GM12873 (cell line): ENCODE measurements around the gene ARHGAP42.

Experiments
- TF ChIP-seq, protein P1 (sequence below): IDR thresholded peaks from 2 replicates; pipeline ENCODE4 v1.5.1; 2012; ENCODE audit warnings: low read depth, mild to moderate bottlenecking, moderate library complexity, low read length, control low read depth; ENCODE audit not compliant: insufficient read depth; ENCODE audit errors: missing control alignments

The ARHGAP42 gene

GRCh38 chr11:100890789-100891188 lies 203.7 kb downstream of the ARHGAP42 start:
- TF ChIP-seq, protein P1, sequence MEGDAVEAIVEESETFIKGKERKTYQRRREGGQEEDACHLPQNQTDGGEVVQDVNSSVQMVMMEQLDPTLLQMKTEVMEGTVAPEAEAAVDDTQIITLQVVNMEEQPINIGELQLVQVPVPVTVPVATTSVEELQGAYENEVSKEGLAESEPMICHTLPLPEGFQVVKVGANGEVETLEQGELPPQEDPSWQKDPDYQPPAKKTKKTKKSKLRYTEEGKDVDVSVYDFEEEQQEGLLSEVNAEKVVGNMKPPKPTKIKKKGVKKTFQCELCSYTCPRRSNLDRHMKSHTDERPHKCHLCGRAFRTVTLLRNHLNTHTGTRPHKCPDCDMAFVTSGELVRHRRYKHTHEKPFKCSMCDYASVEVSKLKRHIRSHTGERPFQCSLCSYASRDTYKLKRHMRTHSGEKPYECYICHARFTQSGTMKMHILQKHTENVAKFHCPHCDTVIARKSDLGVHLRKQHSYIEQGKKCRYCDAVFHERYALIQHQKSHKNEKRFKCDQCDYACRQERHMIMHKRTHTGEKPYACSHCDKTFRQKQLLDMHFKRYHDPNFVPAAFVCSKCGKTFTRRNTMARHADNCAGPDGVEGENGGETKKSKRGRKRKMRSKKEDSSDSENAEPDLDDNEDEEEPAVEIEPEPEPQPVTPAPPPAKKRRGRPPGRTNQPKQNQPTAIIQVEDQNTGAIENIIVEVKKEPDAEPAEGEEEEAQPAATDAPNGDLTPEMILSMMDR = no peak

- TF ChIP-seq, protein P1 = no peak
These were observed 205.8 kb downstream of the ARHGAP42 start for GRCh38 chr11:100892886-100893285.

DNA sequence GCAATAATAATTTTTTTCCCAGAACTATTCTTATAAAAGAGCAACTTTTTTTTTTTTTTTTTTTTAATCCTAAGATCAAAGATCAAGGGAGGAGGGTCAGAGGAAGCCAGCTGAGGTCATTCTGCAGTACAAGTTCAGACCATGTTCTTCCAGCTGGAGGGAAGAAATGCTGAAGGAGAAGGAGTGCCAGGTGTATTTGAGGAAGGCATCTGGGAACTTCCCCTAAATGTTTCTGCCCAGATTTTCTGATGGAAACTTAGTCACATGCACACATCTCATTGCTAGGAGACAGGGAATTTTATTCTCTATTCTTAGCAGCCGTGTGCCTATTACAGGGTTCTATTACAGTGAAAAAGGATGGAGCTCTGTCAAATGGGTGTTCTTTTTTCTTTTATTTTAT lies 208.4 kb downstream of the ARHGAP42 start:
- TF ChIP-seq, protein P1 = no peak

GRCh38 chr11:100902454-100903141 lies 215.5 kb downstream of the ARHGAP42 start:
- TF ChIP-seq, protein P1 = no peak

DNA sequence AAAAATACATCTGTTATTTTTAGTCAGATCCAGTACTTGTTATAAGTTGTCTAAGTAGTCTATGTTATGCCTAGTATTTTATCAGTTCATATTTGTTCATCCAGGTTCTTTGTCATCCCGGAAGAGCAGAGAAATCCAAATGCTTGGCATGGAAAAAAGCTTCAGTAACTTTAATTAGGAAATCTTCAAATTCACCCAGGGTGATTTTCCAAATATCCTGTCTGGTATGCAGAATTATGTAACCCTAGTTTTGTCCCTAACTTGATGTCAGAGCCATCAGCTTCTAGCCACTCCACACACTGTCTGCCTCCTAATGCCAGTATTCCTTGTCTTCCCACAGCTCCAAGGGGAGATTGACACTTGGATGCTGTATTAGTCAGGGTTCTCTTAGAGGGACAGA lies 216.2 kb downstream of the ARHGAP42 start:
- TF ChIP-seq, protein P1 = no peak

DNA sequence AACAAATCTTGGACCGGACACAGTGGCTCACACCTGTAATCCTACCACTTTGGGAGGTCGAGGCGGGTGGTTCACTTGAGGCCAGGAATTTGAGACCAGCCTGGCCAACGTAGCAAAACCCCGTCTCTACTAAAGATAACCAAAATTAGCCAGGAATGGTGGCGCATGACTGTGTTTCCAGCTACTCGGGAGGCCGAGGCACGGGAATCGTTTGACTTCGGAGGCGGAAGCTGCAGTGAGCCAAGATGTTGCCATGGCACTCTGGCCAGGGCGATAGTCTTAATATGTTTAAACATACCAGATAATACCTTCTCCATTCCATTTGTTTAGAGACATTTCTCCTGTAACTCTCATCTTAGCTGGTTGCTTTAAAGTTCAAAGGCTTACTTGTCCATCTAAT lies 218.6 kb downstream of the ARHGAP42 start:
- TF ChIP-seq, protein P1 = no peak

DNA sequence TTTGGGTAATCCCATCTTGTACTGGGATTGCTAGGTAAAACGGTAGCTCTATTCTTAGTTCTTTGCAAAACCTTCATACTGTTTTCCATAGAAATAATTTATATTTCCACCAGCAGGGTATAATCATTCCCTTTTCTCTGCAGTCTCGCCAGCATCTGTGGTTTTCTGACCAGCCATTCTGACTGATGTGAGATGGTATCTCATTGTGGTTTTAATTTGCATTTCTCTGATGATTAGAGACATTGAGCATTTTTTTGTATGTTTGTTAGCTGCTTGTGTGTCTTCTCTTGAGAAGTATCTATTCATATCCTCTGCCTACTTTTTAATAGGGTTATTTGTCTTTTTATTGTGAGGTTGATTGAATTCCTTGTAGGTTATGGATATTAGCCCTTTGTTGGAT lies 221.7 kb downstream of the ARHGAP42 start:
- TF ChIP-seq, protein P1 = no peak

GRCh38 chr11:100910808-100911207 lies 223.7 kb downstream of the ARHGAP42 start:
- TF ChIP-seq, protein P1 = no peak
